HK-2 (cell line): ENCODE measurements around the gene NPLOC4.
"Not testable (repeated sequence)": the region's sequence is repeated elsewhere in the genome, so short reads cannot be mapped to it uniquely, and the experiment has no call there.

Source experiments
- DNase-seq: peaks from one replicate; pipeline ENCODE4 v3.0.0-alpha.2; 2018; ENCODE audit not compliant: unreplicated experiment

The NPLOC4 gene

GRCh38 chr17:81584771-81585170 lies 52.1 kb downstream of the NPLOC4 start:
- not testable (repeated sequence) for DNase-seq

GRCh38 chr17:81583589-81584342 lies 53.1 kb downstream of the NPLOC4 start:
- no peak for DNase-seq

- no peak for DNase-seq
These were observed 54.2 kb downstream of the NPLOC4 start for GRCh38 chr17:81582749-81583148.

GRCh38 chr17:81582341-81582740 lies 54.6 kb downstream of the NPLOC4 start:
- DNase-seq = peak; percentile 35

DNA sequence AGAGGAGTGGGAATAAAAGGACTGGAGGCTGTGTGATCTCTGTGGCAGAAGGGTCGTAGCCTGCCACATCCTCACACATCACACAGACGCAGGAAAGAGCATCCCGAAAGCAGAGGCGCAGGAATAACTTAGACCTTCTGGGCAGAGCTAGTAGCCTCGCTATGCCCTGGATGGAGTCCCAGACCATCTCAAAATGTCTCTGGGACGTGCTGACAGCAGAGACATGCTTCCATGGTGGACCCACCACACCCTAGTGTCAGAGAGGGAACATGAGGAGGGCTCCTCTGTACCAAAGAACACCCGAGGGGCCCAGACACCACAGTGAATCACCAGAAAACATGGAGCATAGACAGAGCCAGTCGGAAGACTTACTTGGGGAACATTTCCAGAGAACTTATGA lies 55.2 kb downstream of the NPLOC4 start:
- DNase-seq = no peak

DNA sequence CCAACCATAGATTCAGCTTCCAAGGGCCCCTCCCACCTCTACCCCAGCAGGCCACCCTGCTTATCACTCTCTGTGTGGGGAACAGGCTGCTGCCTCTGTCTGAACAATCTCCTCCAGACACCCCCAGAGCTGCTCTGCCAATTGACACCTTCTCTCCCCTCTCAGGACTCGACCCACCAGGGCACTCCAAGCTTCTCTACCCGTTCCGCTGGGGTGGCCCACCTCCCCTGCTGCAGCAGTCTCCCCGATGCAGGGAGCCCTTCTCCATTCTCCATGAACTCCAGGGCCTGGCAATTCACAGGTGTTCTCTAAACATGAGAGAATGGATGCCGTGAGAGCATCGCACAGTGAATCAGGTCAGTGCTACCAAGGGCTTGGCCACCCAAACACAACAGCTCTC lies 56.4 kb downstream of the NPLOC4 start:
- DNase-seq = no peak

DNA sequence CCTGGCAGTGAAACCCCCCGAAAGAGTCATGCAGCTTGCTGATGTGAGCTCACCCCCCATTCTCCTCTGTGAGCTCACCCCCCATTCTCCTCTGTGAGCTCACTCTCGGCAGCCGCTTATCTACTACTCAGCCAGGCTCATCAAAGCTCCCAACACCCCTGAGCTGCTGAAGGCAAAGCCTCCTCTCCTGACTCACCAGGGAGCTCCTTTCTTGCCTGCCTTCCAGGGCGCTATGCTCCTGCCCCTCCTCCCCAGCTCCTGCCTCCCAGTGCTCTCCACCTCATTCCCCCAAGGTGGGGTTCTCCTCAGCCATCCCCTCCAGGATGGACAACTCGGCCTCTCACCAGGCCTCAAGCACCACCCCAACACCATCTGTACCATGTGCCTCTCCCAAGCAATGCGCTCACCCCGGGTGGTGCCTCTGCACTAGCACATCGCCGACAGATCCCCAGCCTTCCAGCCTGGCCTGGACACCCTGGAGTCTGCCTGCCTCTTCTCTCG lies 57.0 kb downstream of the NPLOC4 start:
- peak; percentile 55 for DNase-seq

DNA sequence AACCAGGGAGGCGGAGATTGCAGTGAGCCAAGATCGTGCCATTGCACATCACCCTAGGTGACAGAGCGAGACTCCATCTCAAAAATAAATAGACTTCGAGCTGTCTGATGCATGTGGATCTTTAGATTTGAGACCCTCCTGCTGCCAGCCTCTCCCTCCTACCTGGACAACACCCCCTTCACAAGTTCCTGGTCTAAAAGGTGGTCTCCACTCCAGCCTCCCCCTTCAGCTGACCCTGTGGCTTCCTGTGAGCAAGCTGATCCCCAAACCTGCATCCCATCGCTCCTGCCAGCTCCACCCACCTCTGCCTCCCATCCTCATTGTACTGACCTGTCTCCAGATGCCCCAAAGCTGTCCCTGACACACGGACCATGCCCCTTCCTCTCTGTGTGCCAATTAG lies 57.6 kb downstream of the NPLOC4 start:
- DNase-seq = no peak

GRCh38 chr17:81578561-81579225 lies 58.2 kb downstream of the NPLOC4 start:
- no peak for DNase-seq

GRCh38 chr17:81578038-81578441 lies 58.9 kb downstream of the NPLOC4 start:
- DNase-seq = no peak

DNA sequence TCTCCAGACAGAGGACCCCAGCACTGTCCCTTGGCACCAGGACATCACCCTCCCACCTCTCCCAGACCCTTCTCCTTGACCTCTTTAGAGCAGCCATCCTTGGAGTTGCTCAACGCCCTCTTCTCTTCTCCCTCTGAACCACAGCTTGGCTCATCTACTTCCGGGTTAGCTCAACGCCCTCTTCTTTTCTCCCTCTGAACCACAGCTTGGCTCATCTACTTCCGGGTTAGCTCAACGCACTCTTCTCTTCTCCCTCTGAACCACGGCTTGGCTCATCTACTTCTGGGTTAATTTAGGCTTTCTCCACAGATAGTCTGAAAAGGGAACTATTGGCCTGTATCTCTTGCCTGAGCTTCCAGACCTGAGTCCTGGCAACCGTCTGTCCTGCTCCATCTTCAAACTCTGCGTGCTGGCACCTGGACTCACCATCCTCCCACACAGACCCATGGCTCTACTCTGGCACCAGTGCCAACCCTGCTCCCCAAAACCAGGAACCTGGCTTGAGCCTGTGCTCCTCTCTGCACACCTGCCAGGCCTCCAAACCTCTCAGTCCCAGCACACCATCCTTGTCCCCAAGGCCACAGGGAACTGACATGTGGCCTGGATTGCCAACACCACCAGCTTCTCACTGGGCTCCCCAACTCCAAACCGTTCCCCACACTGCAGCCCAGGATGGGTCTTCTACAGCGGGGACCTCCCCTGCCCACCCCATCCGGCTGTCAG lies 59.5 kb downstream of the NPLOC4 start:
- no peak for DNase-seq

GRCh38 chr17:81576621-81577277 lies 60.2 kb downstream of the NPLOC4 start:
- no peak for DNase-seq

GRCh38 chr17:81575836-81576235 lies 61.1 kb downstream of the NPLOC4 start:
- no peak for DNase-seq

GRCh38 chr17:81574643-81574956 lies 62.3 kb downstream of the NPLOC4 start:
- DNase-seq = no peak

GRCh38 chr17:81573794-81574642 lies 62.9 kb downstream of the NPLOC4 start:
- DNase-seq = no peak

DNA sequence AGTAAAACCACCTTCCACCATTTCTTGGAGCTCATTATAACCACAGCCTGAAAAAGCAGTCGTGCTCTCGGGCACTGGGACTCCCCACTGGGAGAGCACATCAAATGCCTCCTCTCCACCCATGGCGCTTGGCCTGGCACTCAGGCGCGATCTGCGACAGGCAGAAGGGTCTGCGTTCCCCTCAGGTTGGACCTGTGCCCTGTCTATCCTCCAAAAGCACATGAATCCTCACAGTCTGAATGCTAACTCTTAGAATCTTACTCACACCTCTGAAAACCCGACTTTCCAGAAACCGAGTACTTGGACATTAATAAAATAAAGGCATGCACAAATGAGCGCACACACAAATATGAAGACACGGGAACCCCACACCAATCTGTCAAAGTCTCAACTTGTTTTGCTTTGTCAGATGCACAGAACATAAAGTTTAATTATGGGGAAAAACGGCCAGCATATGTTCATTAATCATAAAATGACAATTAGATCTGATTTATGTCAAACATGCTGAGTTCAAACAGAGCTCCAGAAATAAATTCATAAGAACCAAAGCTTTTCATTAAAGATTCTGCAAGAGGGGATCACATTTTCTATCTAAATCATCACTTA lies 64.2 kb downstream of the NPLOC4 start:
- DNase-seq = no peak

DNA sequence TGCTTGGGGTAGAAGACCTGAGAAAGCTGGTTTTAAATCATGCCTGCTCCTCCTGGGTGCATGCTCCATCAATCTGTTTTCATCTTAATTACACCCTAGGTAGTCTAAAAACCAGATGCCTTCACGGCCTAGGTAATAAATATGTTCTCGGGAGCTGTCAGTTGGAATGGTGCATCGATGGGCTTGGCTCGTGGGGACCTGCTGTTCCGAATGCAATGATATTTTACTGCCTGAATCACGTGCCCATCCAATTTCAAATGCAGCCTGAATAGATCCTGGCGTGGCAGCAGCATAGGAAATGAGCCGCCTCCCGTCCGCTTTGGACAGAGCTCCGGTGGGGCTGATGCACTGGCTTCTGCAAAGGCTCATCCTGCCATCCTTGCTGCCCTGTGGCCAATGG lies 65.9 kb downstream of the NPLOC4 start:
- DNase-seq = no peak

DNA sequence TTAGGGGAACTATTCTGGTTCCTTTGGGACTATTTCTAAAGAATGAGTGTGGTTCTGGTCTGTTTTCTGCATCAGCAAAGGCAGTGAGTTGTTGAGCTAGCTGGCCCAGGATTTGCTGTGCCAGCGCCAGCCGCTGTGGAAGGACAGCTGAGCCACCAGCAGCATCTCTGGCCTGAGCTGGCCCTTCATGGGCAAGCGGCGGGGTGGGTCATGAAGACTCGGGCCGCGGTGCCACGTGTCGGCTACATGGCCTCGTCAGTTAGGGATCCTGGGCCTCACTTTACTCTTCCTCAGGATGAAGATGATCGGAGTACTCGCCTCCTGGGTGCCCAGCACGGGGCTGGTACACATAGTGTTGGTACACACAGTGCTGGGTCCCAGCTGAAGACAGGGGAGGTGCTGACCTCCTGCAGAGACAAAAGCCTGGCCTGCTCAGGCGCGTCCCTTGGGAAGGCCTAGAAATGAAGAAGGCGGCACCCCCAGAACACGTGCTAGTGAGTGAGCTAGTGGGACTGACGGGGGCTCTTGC lies 66.9 kb downstream of the NPLOC4 start:
- no peak for DNase-seq

DNA sequence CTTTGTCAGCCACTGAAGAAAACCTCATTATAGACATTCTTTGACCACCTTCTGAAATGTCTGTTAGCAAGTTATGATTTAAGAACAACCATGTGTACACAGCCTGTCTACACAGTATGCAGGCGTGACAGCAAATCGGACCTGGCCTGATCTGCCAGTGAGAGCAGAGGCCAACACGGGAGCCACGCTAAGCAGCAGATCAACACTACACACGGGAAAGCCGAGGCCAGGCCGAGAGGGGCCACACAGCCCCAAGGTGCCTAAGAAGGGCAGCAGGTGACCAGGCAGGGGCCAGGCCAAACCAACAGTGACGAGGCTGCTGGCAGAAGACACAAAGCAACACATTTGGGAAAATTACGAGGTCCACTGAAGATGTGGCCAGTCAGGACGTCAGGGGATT lies 68.5 kb downstream of the NPLOC4 start:
- DNase-seq = no peak

DNA sequence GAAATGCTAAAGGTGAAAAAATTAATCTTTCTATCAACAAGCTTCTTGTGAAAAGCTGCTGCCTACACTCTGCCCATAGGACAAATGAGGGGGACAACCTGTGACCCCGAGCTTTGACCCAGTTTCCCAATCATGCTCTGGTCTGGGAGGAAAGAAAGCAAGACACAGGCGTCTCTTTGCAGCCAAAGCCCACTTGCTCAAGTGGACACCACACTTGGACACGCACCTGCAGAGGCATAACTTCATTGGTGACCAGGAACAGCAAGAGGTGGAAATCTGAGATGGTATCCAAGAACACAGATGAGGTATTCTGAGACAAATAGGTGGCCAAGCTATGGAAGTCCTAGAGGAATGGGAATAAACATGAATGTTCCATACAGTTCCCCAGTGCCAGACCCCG lies 69.7 kb downstream of the NPLOC4 start:
- no peak for DNase-seq
